OCI-LY1 (cell line): ENCODE results near the gene TNFAIP8L3.

Source experiments
- H2AFZ ChIP-seq: fragments of 200-600 bp; sonication (generic), shearing (Covaris generic); 2 replicates; pipeline ENCODE4 v1.6.0; 2014; ENCODE audit warnings: antibody characterized with exemption, mild to moderate bottlenecking, low read length
- H3F3A ChIP-seq: fragments of 200-600 bp; sonication (generic), shearing (Covaris generic); 2 replicates; pipeline ENCODE4 v1.6.0; 2014; ENCODE audit warnings: mild to moderate bottlenecking, antibody characterized with exemption, low read length, moderate library complexity; ENCODE audit not compliant: insufficient read depth
- H3K27ac ChIP-seq: fragments of 200-600 bp; sonication (generic); 2 replicates; pipeline ENCODE4 v1.5.1; 2014; ENCODE audit warnings: low read length, mixed run types, mild to moderate bottlenecking, low read depth; ENCODE audit not compliant: poor library complexity, severe bottlenecking
- H3K27me3 ChIP-seq: fragments of 200-600 bp; sonication (generic); 2 replicates; pipeline ENCODE4 v1.6.0; 2014; ENCODE audit warnings: antibody characterized with exemption, mild to moderate bottlenecking, low read length, moderate library complexity; ENCODE audit not compliant: insufficient read depth
- H3K36me3 ChIP-seq: fragments of 200-600 bp; sonication (generic); 2 replicates; pipeline ENCODE4 v1.6.1; 2014; ENCODE audit warnings: mild to moderate bottlenecking, antibody characterized with exemption, low read length, moderate library complexity, mixed read lengths; ENCODE audit not compliant: insufficient read depth
- H3K4me1 ChIP-seq: fragments of 200-600 bp; sonication (generic); 2 replicates; pipeline ENCODE4 v1.5.1; 2014; ENCODE audit warnings: mild to moderate bottlenecking, low read length, moderate library complexity; ENCODE audit not compliant: insufficient read depth, severe bottlenecking
- H3K4me2 ChIP-seq: fragments of 200-600 bp; sonication (generic), shearing (Covaris generic); 2 replicates; pipeline ENCODE4 v1.6.1; 2014; ENCODE audit warnings: low read length
- H3K4me3 ChIP-seq: fragments of 200-600 bp; sonication (generic); 2 replicates; pipeline ENCODE4 v1.5.1; 2014; ENCODE audit warnings: low read length, low read depth, mild to moderate bottlenecking, mixed read lengths; ENCODE audit not compliant: poor library complexity, severe bottlenecking
- H3K79me2 ChIP-seq: fragments of 200-600 bp; shearing (Covaris generic); 2 replicates; pipeline ENCODE4 v1.6.1; 2016; ENCODE audit warnings: mixed run types, low read length, mixed read lengths; ENCODE audit not compliant: insufficient read depth
- H3K9ac ChIP-seq: fragments of 200-600 bp; sonication (generic), shearing (Covaris generic); 2 replicates; pipeline ENCODE4 v1.6.1; 2014; ENCODE audit warnings: mild to moderate bottlenecking, low read length, mixed read lengths
- H3K9me2 ChIP-seq: fragments of 200-600 bp; sonication (generic), shearing (Covaris generic); 2 replicates; pipeline ENCODE4 v1.6.1; 2014; ENCODE audit warnings: low read depth, mild to moderate bottlenecking, low read length, mixed read lengths
- H3K9me3 ChIP-seq: fragments of 200-600 bp; shearing (Covaris generic); 2 replicates; pipeline ENCODE4 v1.6.1; 2014; ENCODE audit warnings: low read length, mixed read lengths
- H4K20me1 ChIP-seq: fragments of 200-600 bp; sonication (generic), shearing (Covaris generic); 2 replicates; pipeline ENCODE4 v1.6.0; 2016; ENCODE audit warnings: mild to moderate bottlenecking, low read length; ENCODE audit not compliant: insufficient read depth
- CTCF ChIP-seq: fragments of 200-600 bp; sonication (generic), shearing (Covaris generic); IDR thresholded peaks from 2 replicates; pipeline ENCODE4 v1.5.1; 2017; ENCODE audit warnings: mild to moderate bottlenecking, antibody characterized with exemption, low read length, moderate library complexity, mixed read lengths
- EZH2 ChIP-seq: fragments of 200-600 bp; sonication (generic), shearing (Covaris generic); IDR thresholded peaks from 2 replicates; pipeline ENCODE4 v1.8.0; 2017; ENCODE audit warnings: borderline replicate concordance, mixed run types, mild to moderate bottlenecking, antibody characterized with exemption, low read length, moderate library complexity, mixed read lengths

The TNFAIP8L3 gene

GRCh38 chr15:51104512-51104911 lies 9.8 kb upstream of the TNFAIP8L3 start:
- H3K27me3 ChIP-seq, result 0 out of 2 replicates have a peak, but pooled peaks cover 3% of the 10 kb centered on the region
- H3K79me2 ChIP-seq, result no peaks in the 10 kb centered on the region
- no peaks in the 10 kb centered on the region for H3F3A ChIP-seq
- no peak overlapping the region for H3K9ac ChIP-seq
- no peak for TF ChIP-seq CTCF
- no peak for TF ChIP-seq EZH2
- H3K9me2 ChIP-seq, result no peaks in the 10 kb centered on the region
- no peak overlapping the region for H2AFZ ChIP-seq
- H3K4me1 ChIP-seq, result no peaks in the 10 kb centered on the region
- no peak overlapping the region for H3K4me2 ChIP-seq
- no peaks in the 10 kb centered on the region for H4K20me1 ChIP-seq
- no peak overlapping the region for H3K4me3 ChIP-seq
- H3K9me3 ChIP-seq, result no peaks in the 10 kb centered on the region
- H3K27ac ChIP-seq, result no peak overlapping the region
- no peaks in the 10 kb centered on the region for H3K36me3 ChIP-seq

GRCh38 chr15:51103330-51103729 lies 8.6 kb upstream of the TNFAIP8L3 start:
- TF ChIP-seq CTCF (no peak), EZH2 (no peak)
- no peaks in the 10 kb centered on the region for H4K20me1 ChIP-seq
- H3K4me3 ChIP-seq, result no peak overlapping the region
- H3K4me2 ChIP-seq, result no peak overlapping the region
- H3K36me3 ChIP-seq, result no peaks in the 10 kb centered on the region
- no peaks in the 10 kb centered on the region for H3K4me1 ChIP-seq
- H3K79me2 ChIP-seq, result no peaks in the 10 kb centered on the region
- no peak overlapping the region for H2AFZ ChIP-seq
- no peaks in the 10 kb centered on the region for H3K27me3 ChIP-seq
- H3F3A ChIP-seq, result no peaks in the 10 kb centered on the region
- H3K9me3 ChIP-seq, result no peaks in the 10 kb centered on the region
- H3K9me2 ChIP-seq, result no peaks in the 10 kb centered on the region
- no peak overlapping the region for H3K27ac ChIP-seq
- H3K9ac ChIP-seq, result no peak overlapping the region

- Histone ChIP-seq H3K27me3 (no peaks in the 10 kb centered on the region), H3K9ac (no peak overlapping the region), H3F3A (no peaks in the 10 kb centered on the region), H3K4me3 (no peak overlapping the region), H3K4me1 (no peaks in the 10 kb centered on the region), H3K27ac (no peak overlapping the region), H2AFZ (no peak overlapping the region), H3K79me2 (no peaks in the 10 kb centered on the region), H3K9me2 (no peaks in the 10 kb centered on the region), H3K4me2 (no peak overlapping the region), H3K36me3 (no peaks in the 10 kb centered on the region), H3K9me3 (no peaks in the 10 kb centered on the region), H4K20me1 (no peaks in the 10 kb centered on the region)
- TF ChIP-seq EZH2 (no peak), CTCF (no peak)
Observed at GRCh38 chr15:51100785-51101489, 6.2 kb upstream of the TNFAIP8L3 start.
